Measurements from ENCODE around the gene DPP3. TPM values are rescaled to one million over a fixed set of nuclear protein-coding genes. Genes with fewer than 3 reads are reported as not detected.

DPP3 gene
- total RNA-seq, 1 experiment from 2014 or later, result 76.2 TPM

DNA sequence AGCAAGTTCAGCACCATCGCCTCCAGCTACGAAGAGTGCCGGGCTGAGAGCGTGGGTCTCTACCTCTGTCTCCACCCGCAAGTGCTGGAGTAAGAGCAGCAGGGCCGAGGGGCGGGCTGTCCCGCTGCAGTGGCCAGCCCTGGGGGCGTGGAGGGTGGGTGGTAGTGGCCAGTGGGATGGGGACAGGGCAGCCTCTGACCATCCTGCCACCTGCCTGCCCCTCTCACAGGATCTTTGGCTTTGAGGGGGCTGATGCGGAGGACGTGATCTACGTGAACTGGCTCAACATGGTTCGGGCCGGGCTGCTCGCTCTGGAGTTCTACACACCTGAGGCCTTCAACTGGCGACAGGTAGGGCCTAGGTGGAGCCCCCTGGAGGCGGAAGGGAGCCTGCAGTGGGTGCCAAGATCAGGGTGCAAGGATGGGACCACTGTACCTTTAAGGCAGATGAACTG, 15.2 kb downstream of the DPP3 start:
- DNase-seq, result no peak
- Histone ChIP-seq H3K9me3 (ENCODE audit: insufficient read depth, low read depth) (no peaks in the 10 kb centered on the region), H3K9me2 (ENCODE audit: insufficient read depth) (no peaks in the 10 kb centered on the region), H3K4me1 (replicated peaks; ENCODE audit: insufficient read depth) (no peaks in the 10 kb centered on the region), H3F3A (ENCODE audit: insufficient read depth, low read depth) (0 out of 2 replicates have a peak, but pooled peaks cover 4% of the 10 kb centered on the region), H3K79me2 (ENCODE audit: low read depth) (no peaks in the 10 kb centered on the region), H3K4me3 (no peak overlapping the region), H3K4me2 (no peak overlapping the region), H3K27me3 (ENCODE audit: insufficient read depth, low read depth) (no peaks in the 10 kb centered on the region), H2AFZ (no peak overlapping the region), H3K27ac (no peak overlapping the region), H4K20me1 (ENCODE audit: insufficient read depth) (0 out of 2 replicates have a peak, but pooled peaks cover 4% of the 10 kb centered on the region), H3K36me3 (ENCODE audit: low read depth) (no peaks in the 10 kb centered on the region; the same call in 1 of the 2 replicates)
- no TSS peak for BruUV-seq (replicated peaks)
- intact Hi-C loops (cut with micrococcal nuclease; ENCODE audit: unreplicated experiment), result no loop called here
- ChIA-PET CTCF (no interaction called here), POLR2A (ENCODE audit: unreplicated experiment) (interaction anchor here (0.6 kb wide), 1 partner anchor 17 kb away, joined by 5 read pairs; no protein-coding TSS in a partner anchor)
- TF ChIP-seq EZH2 (IDR thresholded peaks at IDR 0.05; ENCODE audit: low read depth), result no peak
- TF ChIP-seq, protein P1, sequence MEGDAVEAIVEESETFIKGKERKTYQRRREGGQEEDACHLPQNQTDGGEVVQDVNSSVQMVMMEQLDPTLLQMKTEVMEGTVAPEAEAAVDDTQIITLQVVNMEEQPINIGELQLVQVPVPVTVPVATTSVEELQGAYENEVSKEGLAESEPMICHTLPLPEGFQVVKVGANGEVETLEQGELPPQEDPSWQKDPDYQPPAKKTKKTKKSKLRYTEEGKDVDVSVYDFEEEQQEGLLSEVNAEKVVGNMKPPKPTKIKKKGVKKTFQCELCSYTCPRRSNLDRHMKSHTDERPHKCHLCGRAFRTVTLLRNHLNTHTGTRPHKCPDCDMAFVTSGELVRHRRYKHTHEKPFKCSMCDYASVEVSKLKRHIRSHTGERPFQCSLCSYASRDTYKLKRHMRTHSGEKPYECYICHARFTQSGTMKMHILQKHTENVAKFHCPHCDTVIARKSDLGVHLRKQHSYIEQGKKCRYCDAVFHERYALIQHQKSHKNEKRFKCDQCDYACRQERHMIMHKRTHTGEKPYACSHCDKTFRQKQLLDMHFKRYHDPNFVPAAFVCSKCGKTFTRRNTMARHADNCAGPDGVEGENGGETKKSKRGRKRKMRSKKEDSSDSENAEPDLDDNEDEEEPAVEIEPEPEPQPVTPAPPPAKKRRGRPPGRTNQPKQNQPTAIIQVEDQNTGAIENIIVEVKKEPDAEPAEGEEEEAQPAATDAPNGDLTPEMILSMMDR (conservative IDR thresholded peaks at IDR 0.05), result peak; percentile 54

DNA sequence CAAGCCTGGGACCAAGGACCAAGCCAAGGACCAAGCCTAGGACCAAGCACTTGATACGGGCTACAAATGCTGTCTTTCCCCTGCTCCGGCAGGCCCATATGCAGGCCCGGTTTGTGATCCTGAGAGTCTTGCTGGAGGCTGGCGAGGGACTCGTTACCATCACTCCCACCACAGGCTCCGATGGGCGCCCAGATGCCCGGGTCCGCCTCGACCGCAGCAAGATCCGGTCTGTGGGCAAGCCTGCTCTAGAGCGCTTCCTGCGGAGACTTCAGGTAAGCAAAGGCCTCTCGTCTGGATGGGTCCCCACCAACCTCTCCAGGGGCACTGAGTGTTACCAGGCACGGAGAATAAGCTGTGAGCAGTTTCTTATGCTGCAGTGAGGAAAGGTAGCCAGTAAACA, 17.0 kb downstream of the DPP3 start:
- H3K4me1 ChIP-seq (replicated peaks; ENCODE audit: insufficient read depth), result no peaks in the 10 kb centered on the region
- no peaks in the 10 kb centered on the region for H3K9me3 ChIP-seq (ENCODE audit: insufficient read depth, low read depth)
- H3K27ac ChIP-seq, result no peak overlapping the region
- intact Hi-C loops (cut with micrococcal nuclease; ENCODE audit: unreplicated experiment), result no loop called here
- H3K4me2 ChIP-seq, result no peak overlapping the region
- TF ChIP-seq, protein P1 (conservative IDR thresholded peaks at IDR 0.05), result no peak
- TF ChIP-seq EZH2 (IDR thresholded peaks at IDR 0.05; ENCODE audit: low read depth), result no peak
- H3F3A ChIP-seq (ENCODE audit: insufficient read depth, low read depth), result 0 out of 2 replicates have a peak, but pooled peaks cover 4% of the 10 kb centered on the region
- 0 out of 2 replicates have a peak, but pooled peaks cover 4% of the 10 kb centered on the region for H4K20me1 ChIP-seq (ENCODE audit: insufficient read depth)
- ChIA-PET POLR2A (ENCODE audit: unreplicated experiment) (no interaction called here), CTCF (no interaction called here)
- no peak for DNase-seq
- no peak overlapping the region for H3K4me3 ChIP-seq
- H3K79me2 ChIP-seq (ENCODE audit: low read depth), result no peaks in the 10 kb centered on the region
- H2AFZ ChIP-seq, result no peak overlapping the region
- no peaks in the 10 kb centered on the region for H3K9me2 ChIP-seq (ENCODE audit: insufficient read depth)
- no TSS peak for BruUV-seq (replicated peaks)
- no peaks in the 10 kb centered on the region; the same call in 1 of the 2 replicates for H3K36me3 ChIP-seq (ENCODE audit: low read depth)
- no peaks in the 10 kb centered on the region for H3K27me3 ChIP-seq (ENCODE audit: insufficient read depth, low read depth)

DNA sequence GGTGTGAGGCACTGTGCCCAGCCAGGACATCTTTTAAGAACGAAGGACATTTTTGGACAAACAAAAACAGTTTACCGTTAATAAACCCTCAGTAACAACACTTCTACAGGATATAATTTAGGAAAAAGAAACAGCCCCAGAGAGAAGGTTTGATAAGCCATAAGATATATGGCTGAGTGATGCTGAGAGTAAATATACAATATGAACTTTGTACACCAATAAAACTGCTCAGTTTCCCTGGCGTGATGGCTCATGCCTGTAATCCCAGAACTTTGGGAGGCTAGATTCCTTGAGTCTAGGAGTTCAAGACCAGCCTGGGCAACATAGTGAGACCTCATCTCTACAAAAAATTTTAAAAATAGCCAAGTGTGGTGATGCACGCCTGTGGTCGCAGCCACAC, 18.3 kb downstream of the DPP3 start:
- no peak for TF ChIP-seq EZH2 (IDR thresholded peaks at IDR 0.05; ENCODE audit: low read depth)
- TF ChIP-seq, protein P1 (conservative IDR thresholded peaks at IDR 0.05), result no peak
- no peak for DNase-seq
- BruUV-seq (replicated peaks), result no TSS peak
- no peak overlapping the region for H3K4me3 ChIP-seq
- no peaks in the 10 kb centered on the region for H3K79me2 ChIP-seq (ENCODE audit: low read depth)
- ChIA-PET CTCF (no interaction called here), POLR2A (ENCODE audit: unreplicated experiment) (no interaction called here)
- no peaks in the 10 kb centered on the region; the same call in 1 of the 2 replicates for H3K36me3 ChIP-seq (ENCODE audit: low read depth)
- intact Hi-C loops (cut with micrococcal nuclease; ENCODE audit: unreplicated experiment), result no loop called here
- H2AFZ ChIP-seq, result no peak overlapping the region
- H3K9me2 ChIP-seq (ENCODE audit: insufficient read depth), result no peaks in the 10 kb centered on the region
- no peak overlapping the region for H3K27ac ChIP-seq
- no peak overlapping the region for H3K4me2 ChIP-seq
- no peaks in the 10 kb centered on the region for H3K4me1 ChIP-seq (replicated peaks; ENCODE audit: insufficient read depth)
- H3F3A ChIP-seq (ENCODE audit: insufficient read depth, low read depth), result 0 out of 2 replicates have a peak, but pooled peaks cover 4% of the 10 kb centered on the region
- no peaks in the 10 kb centered on the region for H3K9me3 ChIP-seq (ENCODE audit: insufficient read depth, low read depth)
- no peaks in the 10 kb centered on the region for H4K20me1 ChIP-seq (ENCODE audit: insufficient read depth)
- no peaks in the 10 kb centered on the region for H3K27me3 ChIP-seq (ENCODE audit: insufficient read depth, low read depth)

All from PC-9 (cell line).